HepG2 (cell line): ENCODE results near the gene CENATAC. TPM values are rescaled to one million over a fixed set of nuclear protein-coding genes. Genes with fewer than 3 reads are reported as not detected.

Experiments used
- ATF7 ChIP-seq, 2 experiments: fragments of 450-650 bp in 1 of 2; sonication (generic) in 1 of 2; formaldehyde crosslinking in 1 of 2; IDR thresholded peaks; 2 replicates each; pipeline versions ENCODE4 v1.4.0 to v1.6.1; 2016 to 2020; ENCODE audit warnings: antibody characterized with exemption in 1 of 2, mild to moderate bottlenecking in 1 of 2, missing genetic modification reagents in 1 of 2
- CBX5 ChIP-seq: sonication (generic); formaldehyde crosslinking; IDR thresholded peaks from 2 replicates; pipeline ENCODE4 v1.4.0; 2020; ENCODE audit warnings: missing genetic modification reagents, borderline replicate concordance
- FOXK1 ChIP-seq: sonication (generic); formaldehyde crosslinking; IDR thresholded peaks from 2 replicates; pipeline ENCODE4 v1.4.0; 2020; ENCODE audit warnings: low read depth, missing genetic modification reagents, borderline replicate concordance
- KAT2B ChIP-seq: fragments of 150-350 bp; IDR thresholded peaks from 2 replicates; pipeline ENCODE4 v1.6.1; 2014; ENCODE audit warnings: low read depth, low read length, borderline replicate concordance
- KDM5B ChIP-seq: sonication (generic); formaldehyde crosslinking; IDR thresholded peaks from 2 replicates; pipeline ENCODE4 v1.4.0; 2020; ENCODE audit warnings: missing genetic modification reagents, mild to moderate bottlenecking, borderline replicate concordance
- KLF12 ChIP-seq: sonication (generic); formaldehyde crosslinking; IDR thresholded peaks from 2 replicates; pipeline ENCODE4 v1.4.0; 2020; ENCODE audit warnings: missing genetic modification reagents, borderline replicate concordance
- MAF1 ChIP-seq: sonication (generic); formaldehyde crosslinking; IDR thresholded peaks from 2 replicates; pipeline ENCODE4 v1.5.0; 2020; ENCODE audit warnings: missing genetic modification reagents, borderline replicate concordance
- NFYB ChIP-seq: sonication (generic); formaldehyde crosslinking; IDR thresholded peaks from 2 replicates; pipeline ENCODE4 v1.4.0; 2020; ENCODE audit warnings: missing genetic modification reagents
- PRMT3 ChIP-seq: sonication (generic); formaldehyde crosslinking; IDR thresholded peaks from 2 replicates; pipeline ENCODE4 v1.8.1; 2022; ENCODE audit warnings: low read depth, mild to moderate bottlenecking, moderate library complexity, missing genetic modification reagents, borderline replicate concordance
- SRSF9 ChIP-seq: fragments of 200-400 bp; formaldehyde crosslinking; IDR thresholded peaks from 2 replicates; pipeline ENCODE4 v1.6.1; 2018; ENCODE audit warnings: borderline replicate concordance, mild to moderate bottlenecking, low read depth, low read length; ENCODE audit not compliant: insufficient read depth, poor library complexity, severe bottlenecking
- SRY ChIP-seq: sonication (generic); formaldehyde crosslinking; IDR thresholded peaks from 2 replicates; pipeline ENCODE4 v1.8.0; 2022; ENCODE audit warnings: mild to moderate bottlenecking, missing genetic modification reagents
- UBTF ChIP-seq: sonication (generic); formaldehyde crosslinking; IDR thresholded peaks from 2 replicates; pipeline ENCODE4 v1.4.0; 2020; ENCODE audit warnings: mild to moderate bottlenecking, missing genetic modification reagents
- YY1 ChIP-seq: IDR thresholded peaks from 2 replicates; pipeline ENCODE4 v1.6.1; 2011; ENCODE audit warnings: low read length, low read depth, moderate library complexity, mild to moderate bottlenecking; ENCODE audit not compliant: insufficient read depth, insufficient replicate concordance
- ZFP37 ChIP-seq: sonication (generic); formaldehyde crosslinking; IDR thresholded peaks from 2 replicates; pipeline ENCODE4 v1.4.0; 2020; ENCODE audit warnings: missing genetic modification reagents, borderline replicate concordance
- ZHX1 ChIP-seq: sonication (generic); formaldehyde crosslinking; IDR thresholded peaks from 2 replicates; pipeline ENCODE4 v1.8.1; 2022; ENCODE audit warnings: low read depth, mild to moderate bottlenecking, missing genetic modification reagents
- ZMYM3 ChIP-seq: sonication (generic); formaldehyde crosslinking; IDR thresholded peaks from 2 replicates; pipeline ENCODE4 v1.5.1; 2020; ENCODE audit warnings: mild to moderate bottlenecking, missing genetic modification reagents
- ZNF121 ChIP-seq: sonication (generic); formaldehyde crosslinking; IDR thresholded peaks from 2 replicates; pipeline ENCODE4 v1.5.0; 2020; ENCODE audit warnings: mild to moderate bottlenecking, missing genetic modification reagents
- ZNF234 ChIP-seq: sonication (generic); formaldehyde crosslinking; conservative IDR thresholded peaks from 2 replicates; pipeline ENCODE4 v1.5.1; 2020; ENCODE audit warnings: mild to moderate bottlenecking, missing genetic modification reagents
- ZNF530 ChIP-seq: sonication (generic); formaldehyde crosslinking; IDR thresholded peaks from 2 replicates; pipeline ENCODE4 v1.5.0; 2020; ENCODE audit warnings: low read depth, mild to moderate bottlenecking, missing genetic modification reagents
- ZNF710 ChIP-seq: sonication (generic); formaldehyde crosslinking; IDR thresholded peaks from 2 replicates; pipeline ENCODE4 v1.5.0; 2020; ENCODE audit warnings: mild to moderate bottlenecking, missing genetic modification reagents, borderline replicate concordance
- polyA plus RNA-seq, 8 experiments: library from polyadenylated mRNA; depleted of rRNA in 3 of 8; stranded (reverse) in 7 of 8; unstranded in 1 of 8; fragments of >200 nt; fragmentation: Illumina TruSeq in 4 of 8; extraction: Trizol in 4 of 8; gene quantifications; 2 replicates each; pipeline versions ENCODE4 v1.2.1 to v1.2.3, GENCODE V29; 2011 to 2016; ENCODE audit warnings: low read depth in 4 of 8, missing spikeins in 1 of 8, mixed read lengths in 1 of 8; ENCODE audit not compliant: insufficient read depth in 1 of 8
- total RNA-seq, 5 experiments: library from RNA; depleted of rRNA; stranded (reverse); fragments of >200 nt; fragmentation: Illumina TruSeq; extraction: Trizol; gene quantifications; 2 replicates each; pipeline ENCODE4 v1.2.3, GENCODE V29; 2016; ENCODE audit warnings: low read depth in 1 of 5

The CENATAC gene
- total and polyA plus RNA-seq, 2 of the 13 experiments (the other 11 are each of a cell fraction or from before 2014, with no cell fraction given) = 21.7 to 25.0 TPM

GRCh38 chr11:119018074-119018938 is 20.4 kb downstream of the CENATAC start, which contains the start of the genes RPS25 and TRAPPC4 (continued):
- TF ChIP-seq FOXK1 (CRISPR knock-in tag) (peak; percentile 71; the same call in 1 of the 2 replicates), CBX5 (peak; percentile 49; the same call in 1 of the 2 replicates), KAT2B (no peak), SRSF9 (no peak), ZNF234 (CRISPR knock-in tag) (no peak), ATF7 (IDR thresholded peaks at IDR 0.05) (no peak), ATF7 (CRISPR knock-in tag; IDR thresholded peaks at IDR 0.05) (0 out of 2 replicates have a peak, but pooled peaks have one; percentile 19), YY1 (peak; percentile 91), ZFP37 (CRISPR knock-in tag) (no peak), KDM5B (CRISPR knock-in tag) (peak; percentile 85; the same call in 1 of the 2 replicates), MAF1 (CRISPR knock-in tag) (no peak), UBTF (CRISPR knock-in tag) (peak; percentile 79), ZNF530 (CRISPR knock-in tag) (no peak), KLF12 (peak; percentile 83; the same call in 1 of the 2 replicates), NFYB (CRISPR knock-in tag) (peak; percentile 70), ZNF121 (CRISPR knock-in tag) (peak; percentile 39; the same call in 1 of the 2 replicates), ZNF710 (CRISPR knock-in tag) (peak; percentile 25; the same call in 1 of the 2 replicates), SRY (CRISPR knock-in tag) (peak; percentile 70), PRMT3 (CRISPR knock-in tag) (peak; percentile 77; the same call in 1 of the 2 replicates), ZHX1 (no peak; the same call in 1 of the 2 replicates), ZMYM3 (CRISPR knock-in tag) (0 out of 2 replicates have a peak, but pooled peaks have one; percentile 10)
